Measurements from ENCODE around the gene TBL1XR1. TPM values are rescaled to one million over a fixed set of nuclear protein-coding genes. Genes with fewer than 3 reads are reported as not detected.

TBL1XR1 gene
- total and polyA plus RNA-seq, 2 experiments from 2014 or later: 30.2 to 165 TPM

DNA sequence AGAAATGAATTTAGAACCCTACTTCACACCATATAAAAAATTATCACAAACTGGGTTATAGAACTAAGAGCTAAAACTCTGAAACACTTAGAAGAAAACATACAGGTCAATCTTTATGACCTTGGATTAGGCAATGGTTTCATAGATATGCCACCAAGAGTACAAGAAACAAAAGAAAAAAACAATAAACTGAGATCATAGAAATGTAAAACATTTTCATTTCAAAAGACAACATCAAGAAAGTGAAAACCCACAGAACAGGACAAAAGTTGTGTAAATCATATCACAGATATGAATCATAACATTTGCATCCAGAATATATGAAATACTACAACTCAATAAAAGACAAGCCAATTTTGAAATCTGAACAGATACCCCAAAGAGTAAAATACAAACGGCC is 72.4 kb downstream of the TBL1XR1 start:
- Histone ChIP-seq H3K27me3 (no peaks in the 10 kb centered on the region), H3K27ac (no peak overlapping the region), H3K4me3 (no peak overlapping the region), H3K4me2 (no peak overlapping the region), H3K4me1 (ENCODE audit: insufficient read depth) (peaks cover 10% of the 10 kb centered on the region), H4K20me1 (ENCODE audit: insufficient read depth, poor library complexity, severe bottlenecking) (peaks cover 97% of the 10 kb centered on the region), H2AFZ (no peak overlapping the region), H3K9me3 (ENCODE audit: low read depth) (no peaks in the 10 kb centered on the region), H3K79me2 (peaks cover 100% of the 10 kb centered on the region), H3K9me2 (replicated peaks; ENCODE audit: insufficient read depth) (no peaks in the 10 kb centered on the region), H3K36me3 (replicated peaks; ENCODE audit: insufficient read depth, low read depth) (no peaks in the 10 kb centered on the region)
- TF ChIP-seq EZH2 (IDR thresholded peaks at IDR 0.05; ENCODE audit: borderline replicate concordance): no peak
- TF ChIP-seq, protein P1, sequence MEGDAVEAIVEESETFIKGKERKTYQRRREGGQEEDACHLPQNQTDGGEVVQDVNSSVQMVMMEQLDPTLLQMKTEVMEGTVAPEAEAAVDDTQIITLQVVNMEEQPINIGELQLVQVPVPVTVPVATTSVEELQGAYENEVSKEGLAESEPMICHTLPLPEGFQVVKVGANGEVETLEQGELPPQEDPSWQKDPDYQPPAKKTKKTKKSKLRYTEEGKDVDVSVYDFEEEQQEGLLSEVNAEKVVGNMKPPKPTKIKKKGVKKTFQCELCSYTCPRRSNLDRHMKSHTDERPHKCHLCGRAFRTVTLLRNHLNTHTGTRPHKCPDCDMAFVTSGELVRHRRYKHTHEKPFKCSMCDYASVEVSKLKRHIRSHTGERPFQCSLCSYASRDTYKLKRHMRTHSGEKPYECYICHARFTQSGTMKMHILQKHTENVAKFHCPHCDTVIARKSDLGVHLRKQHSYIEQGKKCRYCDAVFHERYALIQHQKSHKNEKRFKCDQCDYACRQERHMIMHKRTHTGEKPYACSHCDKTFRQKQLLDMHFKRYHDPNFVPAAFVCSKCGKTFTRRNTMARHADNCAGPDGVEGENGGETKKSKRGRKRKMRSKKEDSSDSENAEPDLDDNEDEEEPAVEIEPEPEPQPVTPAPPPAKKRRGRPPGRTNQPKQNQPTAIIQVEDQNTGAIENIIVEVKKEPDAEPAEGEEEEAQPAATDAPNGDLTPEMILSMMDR (IDR thresholded peaks at IDR 0.05; ENCODE audit: poor library complexity): no peak
- TF ChIP-seq EZH2phosphoT487 (IDR thresholded peaks at IDR 0.05; ENCODE audit: low read depth, severe bottlenecking, unreplicated experiment): no peak
- WGBS (ENCODE audit: low lambda C conversion rate, missing lambda C conversion rate): 83% methylated on average over 1 of the region's 1 CpG
- no peak for DNase-seq (ENCODE audit: low spot score)

DNA sequence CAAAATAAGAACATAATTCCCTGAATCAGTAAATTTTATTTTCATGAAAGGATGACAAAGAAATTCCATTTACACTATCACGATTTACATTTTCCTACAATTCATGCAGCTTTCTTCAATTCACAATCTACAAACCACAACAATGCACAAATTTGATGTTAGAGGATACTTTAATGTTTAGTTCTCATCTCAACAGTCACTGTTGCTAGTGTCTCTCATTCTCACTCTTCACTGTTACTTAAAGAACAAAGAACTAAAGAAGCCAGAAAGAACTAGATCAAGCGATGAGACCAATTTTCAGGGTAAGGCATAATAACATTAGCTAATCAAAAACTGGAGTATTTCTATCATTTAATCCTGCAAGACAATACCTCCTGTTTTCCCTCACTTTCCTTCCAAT is 73.5 kb downstream of the TBL1XR1 start:
- DNase-seq (ENCODE audit: low spot score): no peak
- 95% methylated on average over 2 of the region's 2 CpGs for WGBS (ENCODE audit: low lambda C conversion rate, missing lambda C conversion rate)
- Histone ChIP-seq H4K20me1 (ENCODE audit: insufficient read depth, poor library complexity, severe bottlenecking) (peaks cover 97% of the 10 kb centered on the region), H3K79me2 (peaks cover 100% of the 10 kb centered on the region), H2AFZ (no peak overlapping the region), H3K27ac (no peak overlapping the region), H3K9me2 (replicated peaks; ENCODE audit: insufficient read depth) (no peaks in the 10 kb centered on the region), H3K36me3 (replicated peaks; ENCODE audit: insufficient read depth, low read depth) (no peaks in the 10 kb centered on the region), H3K4me3 (no peak overlapping the region), H3K9me3 (ENCODE audit: low read depth) (no peaks in the 10 kb centered on the region), H3K27me3 (no peaks in the 10 kb centered on the region), H3K4me1 (ENCODE audit: insufficient read depth) (peaks cover 11% of the 10 kb centered on the region), H3K4me2 (no peak overlapping the region)
- no peak for TF ChIP-seq EZH2phosphoT487 (IDR thresholded peaks at IDR 0.05; ENCODE audit: low read depth, severe bottlenecking, unreplicated experiment)
- no peak for TF ChIP-seq EZH2 (IDR thresholded peaks at IDR 0.05; ENCODE audit: borderline replicate concordance)
- TF ChIP-seq, protein P1 (IDR thresholded peaks at IDR 0.05; ENCODE audit: poor library complexity): no peak

DNA sequence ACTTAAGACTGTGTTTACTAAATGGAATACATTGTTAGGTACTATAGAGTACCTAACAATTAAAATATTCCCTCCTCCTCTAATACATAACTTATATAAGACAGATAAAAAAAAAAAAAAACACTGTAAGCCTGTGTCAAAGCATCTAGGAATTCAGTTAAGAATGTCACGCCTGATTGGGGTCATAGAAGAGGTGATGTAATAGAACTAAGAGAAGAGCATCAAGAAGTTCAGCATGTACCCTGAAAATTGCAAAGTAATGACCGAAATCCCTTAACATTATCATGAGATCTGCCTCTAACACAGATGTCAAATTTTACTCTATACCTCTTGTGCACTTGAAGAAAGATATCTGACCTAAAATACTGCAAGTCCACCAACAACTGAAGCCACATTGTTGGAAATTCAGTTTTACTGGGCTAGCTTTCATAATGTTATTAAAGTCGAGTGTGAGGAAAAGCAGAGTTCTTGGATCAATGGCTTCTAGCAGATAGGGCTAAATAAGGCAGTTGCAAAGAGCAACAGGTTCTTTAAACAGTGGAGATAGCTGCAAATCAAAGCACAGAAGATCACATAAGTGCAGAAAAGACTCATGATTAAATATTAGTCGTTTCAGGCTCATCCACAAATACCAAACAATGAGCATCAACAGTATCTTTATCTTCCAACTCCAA is 75.0 kb downstream of the TBL1XR1 start:
- WGBS (ENCODE audit: low lambda C conversion rate, missing lambda C conversion rate): 58% methylated on average over 4 of the region's 4 CpGs
- DNase-seq (ENCODE audit: low spot score): no peak
- H3K4me2 ChIP-seq: no peak overlapping the region
- H3K36me3 ChIP-seq (replicated peaks; ENCODE audit: insufficient read depth, low read depth): no peaks in the 10 kb centered on the region
- peaks cover 97% of the 10 kb centered on the region for H4K20me1 ChIP-seq (ENCODE audit: insufficient read depth, poor library complexity, severe bottlenecking)
- no peak overlapping the region for H3K4me3 ChIP-seq
- H3K4me1 ChIP-seq (ENCODE audit: insufficient read depth): peaks cover 11% of the 10 kb centered on the region
- no peak overlapping the region for H2AFZ ChIP-seq
- TF ChIP-seq, protein P1 (IDR thresholded peaks at IDR 0.05; ENCODE audit: poor library complexity): no peak
- TF ChIP-seq EZH2phosphoT487 (IDR thresholded peaks at IDR 0.05; ENCODE audit: low read depth, severe bottlenecking, unreplicated experiment) (no peak), EZH2 (IDR thresholded peaks at IDR 0.05; ENCODE audit: borderline replicate concordance) (no peak)
- H3K27me3 ChIP-seq: no peaks in the 10 kb centered on the region
- no peaks in the 10 kb centered on the region for H3K9me3 ChIP-seq (ENCODE audit: low read depth)
- no peaks in the 10 kb centered on the region for H3K9me2 ChIP-seq (replicated peaks; ENCODE audit: insufficient read depth)
- H3K79me2 ChIP-seq: peaks cover 100% of the 10 kb centered on the region
- H3K27ac ChIP-seq: no peak overlapping the region
